GM23338 (cell line): ENCODE measurements around the gene GLYATL3. TPM values are rescaled to one million over a fixed set of nuclear protein-coding genes. Genes with fewer than 3 reads are reported as not detected.
"Not testable (repeated sequence)": the region's sequence is repeated elsewhere in the genome, so short reads cannot be mapped to it uniquely, and the experiment has no call there.

Experiments
- ATAC-seq: fragments of 200-7000 bp; cut with Tn5 transposase; 3 replicates; pipeline ENCODE4 v1.9.1; 2020
- DNase-seq: peaks from one replicate; pipeline ENCODE4 v3.0.0-alpha.2; 2015; ENCODE audit warnings: low spot score
- H2AFZ ChIP-seq: fragments of 200-600 bp; sonication (generic); 2 replicates; pipeline ENCODE4 v1.8.0; 2016; ENCODE audit warnings: antibody characterized with exemption, mild to moderate bottlenecking, moderate library complexity
- H3F3A ChIP-seq: fragments of 200-600 bp; sonication (generic); replicated peaks from 2 replicates; pipeline ENCODE4 v1.8.0; 2017; ENCODE audit warnings: antibody characterized with exemption, mixed run types, low read depth
- H3K27ac ChIP-seq: fragments of 200-600 bp; sonication (generic); 2 replicates; pipeline ENCODE4 v1.6.1; 2016; ENCODE audit warnings: low read depth
- H3K27me3 ChIP-seq: fragments of 200-600 bp; sonication (generic); 2 replicates; pipeline ENCODE4 v1.8.0; 2016; ENCODE audit warnings: mild to moderate bottlenecking, mixed run types, moderate library complexity; ENCODE audit not compliant: insufficient read depth
- H3K36me3 ChIP-seq: fragments of 200-600 bp; sonication (generic); 2 replicates; pipeline ENCODE4 v1.8.0; 2016; ENCODE audit warnings: mild to moderate bottlenecking; ENCODE audit not compliant: insufficient read depth
- H3K4me1 ChIP-seq: fragments of 200-600 bp; sonication (generic); 2 replicates; pipeline ENCODE4 v1.8.0; 2016; ENCODE audit warnings: mild to moderate bottlenecking, moderate library complexity; ENCODE audit not compliant: insufficient read depth
- H3K4me2 ChIP-seq: fragments of 200-600 bp; sonication (generic); 2 replicates; pipeline ENCODE4 v1.7.1; 2017; ENCODE audit warnings: mixed run types
- H3K4me3 ChIP-seq: fragments of 200-600 bp; sonication (generic); 2 replicates; pipeline ENCODE4 v1.6.1; 2016; ENCODE audit warnings: mixed run types
- H3K79me2 ChIP-seq: fragments of 200-600 bp; sonication (generic); replicated peaks from 2 replicates; pipeline ENCODE4 v1.8.0; 2017; ENCODE audit warnings: mild to moderate bottlenecking; ENCODE audit not compliant: insufficient read depth
- H3K9me2 ChIP-seq: fragments of 200-600 bp; sonication (generic); 2 replicates; pipeline ENCODE4 v1.8.0; 2017; ENCODE audit not compliant: insufficient read depth
- H4K20me1 ChIP-seq: fragments of 200-600 bp; sonication (generic); replicated peaks from 2 replicates; pipeline ENCODE4 v1.8.0; 2017; ENCODE audit warnings: mild to moderate bottlenecking; ENCODE audit not compliant: insufficient read depth
- H3K27ac Mint-ChIP-seq: 2 replicates; pipeline ENCODE4 v1.8.0; 2020; ENCODE audit warnings: inconsistent platforms, mild to moderate bottlenecking, moderate library complexity, mixed read lengths
- H3K27me3 Mint-ChIP-seq: 3 replicates; pipeline ENCODE4 v1.8.0; 2022; ENCODE audit warnings: low read depth, mild to moderate bottlenecking, moderate library complexity, mixed read lengths, inconsistent platforms; ENCODE audit not compliant: insufficient read depth, poor library complexity
- H3K36me3 Mint-ChIP-seq: 3 replicates; pipeline ENCODE4 v1.8.0; 2021; ENCODE audit warnings: low read depth, mild to moderate bottlenecking, inconsistent platforms, moderate library complexity, mixed read lengths
- H3K4me1 Mint-ChIP-seq: 3 replicates; pipeline ENCODE4 v1.8.0; 2020; ENCODE audit warnings: mild to moderate bottlenecking, inconsistent platforms, mixed read lengths
- H3K4me3 Mint-ChIP-seq: 3 replicates; pipeline ENCODE4 v1.8.0; 2021; ENCODE audit warnings: moderate library complexity, mild to moderate bottlenecking, inconsistent platforms, mixed read lengths
- H3K9me3 Mint-ChIP-seq: 3 replicates; pipeline ENCODE4 v1.8.0; 2020; ENCODE audit warnings: moderate library complexity, mild to moderate bottlenecking, inconsistent platforms, mixed read lengths
- EZH2phosphoT487 ChIP-seq: fragments of 200-600 bp; sonication (generic); IDR thresholded peaks from one replicate; pipeline ENCODE4 v1.8.1; 2018; ENCODE audit warnings: antibody characterized with exemption; ENCODE audit not compliant: unreplicated experiment
- JUNB ChIP-seq: IDR thresholded peaks from one replicate; pipeline ENCODE4 v1.6.1; 2016; ENCODE audit warnings: antibody characterized with exemption; ENCODE audit not compliant: unreplicated experiment
- NANOG ChIP-seq: IDR thresholded peaks from 2 replicates; pipeline ENCODE4 v1.6.1; 2016; ENCODE audit warnings: antibody characterized with exemption, borderline replicate concordance
- STAT1 ChIP-seq: IDR thresholded peaks from one replicate; pipeline ENCODE4 v1.6.1; 2016; ENCODE audit warnings: antibody characterized with exemption; ENCODE audit not compliant: unreplicated experiment
- polyA plus RNA-seq: library from polyadenylated mRNA; unstranded; fragments of >200 nt; fragmentation: Nextera tagmentation; extraction: Ambion mirVana; gene quantifications from 2 replicates; pipeline ENCODE4 v1.2.1, GENCODE V29; 2016
- total RNA-seq: library from RNA; depleted of rRNA; stranded (reverse); fragments of >200 nt; shearing (Covaris generic); gene quantifications from 2 replicates; pipeline ENCODE4 v1.2.3, GENCODE V29; 2014
- TF ChIP-seq, protein P1 (sequence below): fragments of 250-450 bp; sonication (Bioruptor Pico); IDR thresholded peaks from 2 replicates; pipeline ENCODE4 v1.5.0; 2020; ENCODE audit warnings: mild to moderate bottlenecking, moderate library complexity
- TF ChIP-seq, protein P2 (sequence below): IDR thresholded peaks from 2 replicates; pipeline ENCODE4 v1.6.1; 2016; ENCODE audit warnings: antibody characterized with exemption
- TF ChIP-seq, protein P3 (sequence below), 2 experiments: fragments of 200-600 bp in 1 of 2; sonication (generic) in 1 of 2; conservative IDR thresholded peaks; 2 replicates each; pipeline versions ENCODE4 v1.5.1 to v1.6.1; 2016 to 2017; ENCODE audit warnings: antibody characterized with exemption in 2 of 2, low read depth in 2 of 2, mild to moderate bottlenecking in 2 of 2, moderate library complexity in 1 of 2

GLYATL3 gene
- total and polyA plus RNA-seq, 2 experiments from 2014 or later: not detected

DNA sequence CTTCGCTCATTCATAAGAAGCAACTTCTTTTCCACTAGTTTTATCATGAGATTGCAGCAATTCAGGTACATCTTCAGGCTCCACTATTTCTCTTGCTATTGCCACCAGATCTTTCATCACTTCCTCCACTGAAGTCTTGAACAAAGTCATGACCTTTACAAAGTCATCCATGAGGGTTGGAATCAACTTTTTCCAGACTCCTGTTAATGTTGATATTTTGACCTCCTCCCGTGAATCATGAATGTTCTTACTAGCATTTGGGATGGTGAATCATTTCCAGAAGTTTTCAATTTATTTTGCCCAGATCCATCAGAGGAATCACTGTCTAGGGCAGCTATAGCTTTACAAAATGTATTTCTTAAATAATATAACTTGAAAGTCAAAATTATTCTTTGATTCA lies 35.0 kb upstream of the GLYATL3 start (continued):
- TF ChIP-seq, protein P1, sequence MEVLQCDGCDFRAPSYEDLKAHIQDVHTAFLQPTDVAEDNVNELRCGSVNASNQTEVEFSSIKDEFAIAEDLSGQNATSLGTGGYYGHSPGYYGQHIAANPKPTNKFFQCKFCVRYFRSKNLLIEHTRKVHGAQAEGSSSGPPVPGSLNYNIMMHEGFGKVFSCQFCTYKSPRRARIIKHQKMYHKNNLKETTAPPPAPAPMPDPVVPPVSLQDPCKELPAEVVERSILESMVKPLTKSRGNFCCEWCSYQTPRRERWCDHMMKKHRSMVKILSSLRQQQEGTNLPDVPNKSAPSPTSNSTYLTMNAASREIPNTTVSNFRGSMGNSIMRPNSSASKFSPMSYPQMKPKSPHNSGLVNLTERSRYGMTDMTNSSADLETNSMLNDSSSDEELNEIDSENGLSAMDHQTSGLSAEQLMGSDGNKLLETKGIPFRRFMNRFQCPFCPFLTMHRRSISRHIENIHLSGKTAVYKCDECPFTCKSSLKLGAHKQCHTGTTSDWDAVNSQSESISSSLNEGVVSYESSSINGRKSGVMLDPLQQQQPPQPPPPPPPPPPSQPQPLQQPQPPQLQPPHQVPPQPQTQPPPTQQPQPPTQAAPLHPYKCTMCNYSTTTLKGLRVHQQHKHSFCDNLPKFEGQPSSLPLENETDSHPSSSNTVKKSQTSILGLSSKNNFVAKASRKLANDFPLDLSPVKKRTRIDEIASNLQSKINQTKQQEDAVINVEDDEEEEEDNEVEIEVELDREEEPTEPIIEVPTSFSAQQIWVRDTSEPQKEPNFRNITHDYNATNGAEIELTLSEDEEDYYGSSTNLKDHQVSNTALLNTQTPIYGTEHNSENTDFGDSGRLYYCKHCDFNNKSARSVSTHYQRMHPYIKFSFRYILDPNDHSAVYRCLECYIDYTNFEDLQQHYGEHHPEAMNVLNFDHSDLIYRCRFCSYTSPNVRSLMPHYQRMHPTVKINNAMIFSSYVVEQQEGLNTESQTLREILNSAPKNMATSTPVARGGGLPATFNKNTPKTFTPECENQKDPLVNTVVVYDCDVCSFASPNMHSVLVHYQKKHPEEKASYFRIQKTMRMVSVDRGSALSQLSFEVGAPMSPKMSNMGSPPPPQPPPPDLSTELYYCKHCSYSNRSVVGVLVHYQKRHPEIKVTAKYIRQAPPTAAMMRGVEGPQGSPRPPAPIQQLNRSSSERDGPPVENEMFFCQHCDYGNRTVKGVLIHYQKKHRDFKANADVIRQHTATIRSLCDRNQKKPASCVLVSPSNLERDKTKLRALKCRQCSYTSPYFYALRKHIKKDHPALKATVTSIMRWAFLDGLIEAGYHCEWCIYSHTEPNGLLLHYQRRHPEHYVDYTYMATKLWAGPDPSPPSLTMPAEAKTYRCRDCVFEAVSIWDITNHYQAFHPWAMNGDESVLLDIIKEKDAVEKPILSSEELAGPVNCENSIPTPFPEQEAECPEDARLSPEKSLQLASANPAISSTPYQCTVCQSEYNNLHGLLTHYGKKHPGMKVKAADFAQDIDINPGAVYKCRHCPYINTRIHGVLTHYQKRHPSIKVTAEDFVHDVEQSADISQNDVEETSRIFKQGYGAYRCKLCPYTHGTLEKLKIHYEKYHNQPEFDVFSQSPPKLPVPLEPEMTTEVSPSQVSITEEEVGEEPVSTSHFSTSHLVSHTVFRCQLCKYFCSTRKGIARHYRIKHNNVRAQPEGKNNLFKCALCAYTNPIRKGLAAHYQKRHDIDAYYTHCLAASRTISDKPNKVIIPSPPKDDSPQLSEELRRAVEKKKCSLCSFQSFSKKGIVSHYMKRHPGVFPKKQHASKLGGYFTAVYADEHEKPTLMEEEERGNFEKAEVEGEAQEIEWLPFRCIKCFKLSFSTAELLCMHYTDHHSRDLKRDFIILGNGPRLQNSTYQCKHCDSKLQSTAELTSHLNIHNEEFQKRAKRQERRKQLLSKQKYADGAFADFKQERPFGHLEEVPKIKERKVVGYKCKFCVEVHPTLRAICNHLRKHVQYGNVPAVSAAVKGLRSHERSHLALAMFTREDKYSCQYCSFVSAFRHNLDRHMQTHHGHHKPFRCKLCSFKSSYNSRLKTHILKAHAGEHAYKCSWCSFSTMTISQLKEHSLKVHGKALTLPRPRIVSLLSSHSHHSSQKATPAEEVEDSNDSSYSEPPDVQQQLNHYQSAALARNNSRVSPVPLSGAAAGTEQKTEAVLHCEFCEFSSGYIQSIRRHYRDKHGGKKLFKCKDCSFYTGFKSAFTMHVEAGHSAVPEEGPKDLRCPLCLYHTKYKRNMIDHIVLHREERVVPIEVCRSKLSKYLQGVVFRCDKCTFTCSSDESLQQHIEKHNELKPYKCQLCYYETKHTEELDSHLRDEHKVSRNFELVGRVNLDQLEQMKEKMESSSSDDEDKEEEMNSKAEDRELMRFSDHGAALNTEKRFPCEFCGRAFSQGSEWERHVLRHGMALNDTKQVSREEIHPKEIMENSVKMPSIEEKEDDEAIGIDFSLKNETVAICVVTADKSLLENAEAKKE (CRISPR knock-in tag): no peak
- TF ChIP-seq NANOG: no peak

DNA sequence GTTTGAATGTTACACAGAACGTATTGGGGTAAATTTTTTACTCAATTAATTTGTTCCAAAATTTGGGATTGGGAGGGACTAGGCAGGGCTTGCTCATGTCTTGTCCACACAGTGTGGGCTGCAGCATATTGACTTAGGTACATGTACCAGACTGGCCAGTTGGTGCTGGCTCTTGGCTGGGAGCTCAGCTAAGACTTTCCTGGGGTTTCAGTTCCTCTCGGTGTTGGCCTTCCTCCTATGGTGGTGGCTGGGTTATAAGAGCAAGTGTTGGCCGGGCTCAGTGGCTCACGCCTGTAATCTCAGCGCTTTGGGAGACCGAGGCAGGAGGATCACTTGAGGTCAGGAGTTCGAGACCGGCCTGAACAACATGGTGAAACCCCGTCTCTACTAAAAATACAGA lies 31.7 kb upstream of the GLYATL3 start:
- Histone ChIP-seq H3K36me3 (peaks cover 13% of the 10 kb centered on the region; the same call in 1 of the 2 replicates), H3K4me1 (no peaks in the 10 kb centered on the region), H3K4me2 (no peak overlapping the region), H3F3A (no peaks in the 10 kb centered on the region), H3K27me3 (no peaks in the 10 kb centered on the region), H2AFZ (no peak overlapping the region), H3K27ac (no peak overlapping the region), H3K79me2 (peaks cover 71% of the 10 kb centered on the region), H4K20me1 (no peaks in the 10 kb centered on the region; the same call in 1 of the 2 replicates), H3K9me2 (no peaks in the 10 kb centered on the region), H3K4me3 (no peak overlapping the region)
- ATAC-seq (no peak), DNase-seq (no peak)
- TF ChIP-seq EZH2phosphoT487 (no peak), STAT1 (no peak), JUNB (no peak)
- TF ChIP-seq, protein P2, sequence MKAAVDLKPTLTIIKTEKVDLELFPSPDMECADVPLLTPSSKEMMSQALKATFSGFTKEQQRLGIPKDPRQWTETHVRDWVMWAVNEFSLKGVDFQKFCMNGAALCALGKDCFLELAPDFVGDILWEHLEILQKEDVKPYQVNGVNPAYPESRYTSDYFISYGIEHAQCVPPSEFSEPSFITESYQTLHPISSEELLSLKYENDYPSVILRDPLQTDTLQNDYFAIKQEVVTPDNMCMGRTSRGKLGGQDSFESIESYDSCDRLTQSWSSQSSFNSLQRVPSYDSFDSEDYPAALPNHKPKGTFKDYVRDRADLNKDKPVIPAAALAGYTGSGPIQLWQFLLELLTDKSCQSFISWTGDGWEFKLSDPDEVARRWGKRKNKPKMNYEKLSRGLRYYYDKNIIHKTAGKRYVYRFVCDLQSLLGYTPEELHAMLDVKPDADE: no peak
- TF ChIP-seq, protein P3, sequence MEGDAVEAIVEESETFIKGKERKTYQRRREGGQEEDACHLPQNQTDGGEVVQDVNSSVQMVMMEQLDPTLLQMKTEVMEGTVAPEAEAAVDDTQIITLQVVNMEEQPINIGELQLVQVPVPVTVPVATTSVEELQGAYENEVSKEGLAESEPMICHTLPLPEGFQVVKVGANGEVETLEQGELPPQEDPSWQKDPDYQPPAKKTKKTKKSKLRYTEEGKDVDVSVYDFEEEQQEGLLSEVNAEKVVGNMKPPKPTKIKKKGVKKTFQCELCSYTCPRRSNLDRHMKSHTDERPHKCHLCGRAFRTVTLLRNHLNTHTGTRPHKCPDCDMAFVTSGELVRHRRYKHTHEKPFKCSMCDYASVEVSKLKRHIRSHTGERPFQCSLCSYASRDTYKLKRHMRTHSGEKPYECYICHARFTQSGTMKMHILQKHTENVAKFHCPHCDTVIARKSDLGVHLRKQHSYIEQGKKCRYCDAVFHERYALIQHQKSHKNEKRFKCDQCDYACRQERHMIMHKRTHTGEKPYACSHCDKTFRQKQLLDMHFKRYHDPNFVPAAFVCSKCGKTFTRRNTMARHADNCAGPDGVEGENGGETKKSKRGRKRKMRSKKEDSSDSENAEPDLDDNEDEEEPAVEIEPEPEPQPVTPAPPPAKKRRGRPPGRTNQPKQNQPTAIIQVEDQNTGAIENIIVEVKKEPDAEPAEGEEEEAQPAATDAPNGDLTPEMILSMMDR (conservative IDR thresholded peaks at IDR 0.05; ENCODE audit: low read depth in 2 of 2): no peak
- no peak overlapping the region for H3K4me3 Mint-ChIP-seq
- H3K27ac Mint-ChIP-seq: no peak overlapping the region
- peaks cover 4% of the 10 kb centered on the region for H3K4me1 Mint-ChIP-seq
- H3K9me3 Mint-ChIP-seq: no peaks in the 10 kb centered on the region
- peaks cover 24% of the 10 kb centered on the region for H3K36me3 Mint-ChIP-seq
- H3K27me3 Mint-ChIP-seq: no peaks in the 10 kb centered on the region

DNA sequence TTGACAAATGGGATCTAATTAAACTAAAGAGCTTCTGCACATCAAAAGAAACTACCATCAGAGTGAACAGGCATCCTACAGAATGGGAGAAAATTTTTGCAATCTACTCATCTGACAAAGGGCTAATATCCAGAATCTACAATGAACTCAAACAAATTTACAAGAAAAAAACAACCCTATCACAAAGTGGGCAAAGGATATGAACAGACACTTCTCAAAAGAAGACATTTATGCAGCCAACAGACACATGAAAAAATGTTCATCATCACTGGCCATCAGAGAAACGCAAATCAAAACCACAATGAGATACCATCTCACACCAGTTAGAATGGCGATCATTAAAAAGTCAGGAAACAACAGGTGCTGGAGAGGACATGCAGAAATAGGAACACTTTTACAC lies 23.2 kb upstream of the GLYATL3 start:
- H3K79me2 ChIP-seq, DNase-seq, H3K27ac ChIP-seq, H3K4me2 ChIP-seq, H4K20me1 ChIP-seq, ATAC-seq, H3K27ac Mint-ChIP-seq, H3K4me3 ChIP-seq, H2AFZ ChIP-seq, H3K27me3 Mint-ChIP-seq, H3K9me2 ChIP-seq, H3K4me1 ChIP-seq, H3F3A ChIP-seq, H3K4me3 Mint-ChIP-seq, H3K27me3 ChIP-seq, H3K4me1 Mint-ChIP-seq: not testable (repeated sequence)
- H3K36me3 Mint-ChIP-seq: peaks cover 86% of the 10 kb centered on the region
- peaks cover 45% of the 10 kb centered on the region for H3K9me3 Mint-ChIP-seq
- H3K36me3 ChIP-seq: peaks cover 41% of the 10 kb centered on the region
